ENCODE results near the gene SMYD3. TPM values are rescaled to one million over a fixed set of nuclear protein-coding genes. Genes with fewer than 3 reads are reported as not detected.

SMYD3 gene
- total RNA-seq, 2 donors from 2014 or later: 16.2 to 16.4 TPM

DNA sequence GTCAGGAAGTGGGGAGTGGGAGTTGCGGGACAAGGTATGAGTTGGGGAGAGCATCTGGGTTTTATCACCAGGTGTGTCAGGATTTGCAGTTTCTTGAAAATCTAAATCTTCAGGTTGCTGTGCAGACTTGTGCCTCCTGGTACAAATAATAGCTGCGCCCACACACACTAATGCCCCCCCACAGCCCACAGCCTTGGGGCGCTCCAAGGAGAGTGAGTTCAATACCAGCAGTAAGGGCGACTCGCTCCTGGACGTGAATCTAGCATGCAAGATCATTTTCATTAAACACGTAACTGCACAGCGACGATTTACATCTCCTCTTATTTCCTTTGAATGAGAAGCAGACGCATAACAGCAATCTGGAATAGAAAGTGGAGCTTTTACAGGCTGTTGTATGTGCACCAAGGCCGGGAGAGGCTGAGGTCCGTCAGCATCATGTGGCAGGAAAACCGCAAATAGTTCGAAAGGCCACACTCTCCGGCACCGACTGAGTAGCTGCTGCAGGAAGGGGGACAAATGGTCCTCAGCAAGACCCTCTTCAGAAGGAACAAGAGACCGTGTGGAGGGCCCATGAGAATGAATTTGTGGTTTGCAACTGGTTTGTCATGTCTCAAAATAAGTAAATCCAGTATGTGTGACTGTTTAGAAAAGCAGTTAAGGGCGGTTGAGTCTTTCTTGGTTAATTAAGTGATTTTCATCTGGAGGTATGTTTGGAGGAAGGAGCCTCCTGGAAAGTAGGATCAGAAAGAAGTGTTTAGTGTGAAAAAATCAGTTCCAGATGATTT lies 439.5 kb downstream of the SMYD3 start:
- Histone ChIP-seq H3K4me1 (no peaks in the 10 kb centered on the region), H3K4me3 (no peak overlapping the region), H3K9ac (ENCODE audit: low read depth in 2 of 2, low read length in 2 of 2) (no peak overlapping the region), H3K27ac (no peak overlapping the region), H3K9me3 (no peaks in the 10 kb centered on the region), H3K36me3 (no peaks in the 10 kb centered on the region), H3K27me3 (no peaks in the 10 kb centered on the region)
- DNase-seq: no peak
- no peak for TF ChIP-seq CTCF (IDR thresholded peaks at IDR 0.05)
- intact Hi-C loops (cut with DNase I): no loop called here

DNA sequence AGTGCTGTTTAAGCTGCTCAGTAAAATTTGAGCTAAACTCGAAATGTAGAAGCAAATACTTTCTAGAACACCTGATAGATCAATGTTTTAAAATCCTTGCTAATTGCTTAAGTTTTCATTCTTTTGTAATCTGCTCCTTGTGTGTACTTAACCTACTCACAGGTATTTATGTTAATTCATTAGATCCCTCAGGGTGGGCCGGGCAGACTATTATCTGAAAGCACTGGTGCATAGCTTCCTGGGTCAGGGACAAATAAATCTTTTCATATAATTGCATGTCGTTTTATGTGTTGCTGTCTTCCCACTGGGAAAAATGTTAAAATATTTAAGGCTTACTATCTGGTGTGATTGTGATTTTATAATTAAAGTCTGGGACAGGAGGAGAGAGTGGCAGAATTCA lies 440.5 kb downstream of the SMYD3 start:
- Histone ChIP-seq H3K4me1 (no peaks in the 10 kb centered on the region), H3K9ac (ENCODE audit: low read depth in 2 of 2, low read length in 2 of 2) (no peak overlapping the region), H3K27ac (no peak overlapping the region), H3K9me3 (no peaks in the 10 kb centered on the region), H3K36me3 (no peaks in the 10 kb centered on the region), H3K4me3 (no peak overlapping the region), H3K27me3 (no peaks in the 10 kb centered on the region)
- no peak for DNase-seq
- intact Hi-C loops (cut with DNase I): no loop called here
- no peak for TF ChIP-seq CTCF (IDR thresholded peaks at IDR 0.05)

GRCh38 chr1:246065592-246065991 lies 441.5 kb downstream of the SMYD3 start:
- H3K9ac ChIP-seq (ENCODE audit: low read depth in 2 of 2, low read length in 2 of 2): no peak overlapping the region
- no peak overlapping the region for H3K27ac ChIP-seq
- TF ChIP-seq CTCF (IDR thresholded peaks at IDR 0.05): no peak
- DNase-seq: no peak
- H3K27me3 ChIP-seq: no peaks in the 10 kb centered on the region
- H3K4me3 ChIP-seq: no peak overlapping the region
- intact Hi-C loops (cut with DNase I): no loop called here
- H3K36me3 ChIP-seq: no peaks in the 10 kb centered on the region
- no peaks in the 10 kb centered on the region for H3K9me3 ChIP-seq
- H3K4me1 ChIP-seq: no peaks in the 10 kb centered on the region

GRCh38 chr1:246064891-246065290 lies 442.2 kb downstream of the SMYD3 start:
- no peaks in the 10 kb centered on the region for H3K4me1 ChIP-seq
- H3K36me3 ChIP-seq: no peaks in the 10 kb centered on the region
- no peak for TF ChIP-seq CTCF (IDR thresholded peaks at IDR 0.05)
- H3K27me3 ChIP-seq: no peaks in the 10 kb centered on the region
- H3K9me3 ChIP-seq: no peaks in the 10 kb centered on the region
- no peak overlapping the region for H3K9ac ChIP-seq (ENCODE audit: low read depth in 2 of 2, low read length in 2 of 2)
- DNase-seq: no peak
- intact Hi-C loops (cut with DNase I): no loop called here
- H3K27ac ChIP-seq: no peak overlapping the region
- no peak overlapping the region for H3K4me3 ChIP-seq

GRCh38 chr1:246063013-246063616 lies 444.0 kb downstream of the SMYD3 start:
- no peaks in the 10 kb centered on the region for H3K27me3 ChIP-seq
- no peak for TF ChIP-seq CTCF (IDR thresholded peaks at IDR 0.05)
- no peaks in the 10 kb centered on the region for H3K36me3 ChIP-seq
- no peaks in the 10 kb centered on the region for H3K4me1 ChIP-seq
- no peaks in the 10 kb centered on the region for H3K9me3 ChIP-seq
- intact Hi-C loops (cut with DNase I): no loop called here
- DNase-seq: no peak
- H3K4me3 ChIP-seq: no peak overlapping the region
- H3K27ac ChIP-seq: no peak overlapping the region
- no peak overlapping the region for H3K9ac ChIP-seq (ENCODE audit: low read depth in 2 of 2, low read length in 2 of 2)
